ENCODE measurements around the gene ELP5.

DNA sequence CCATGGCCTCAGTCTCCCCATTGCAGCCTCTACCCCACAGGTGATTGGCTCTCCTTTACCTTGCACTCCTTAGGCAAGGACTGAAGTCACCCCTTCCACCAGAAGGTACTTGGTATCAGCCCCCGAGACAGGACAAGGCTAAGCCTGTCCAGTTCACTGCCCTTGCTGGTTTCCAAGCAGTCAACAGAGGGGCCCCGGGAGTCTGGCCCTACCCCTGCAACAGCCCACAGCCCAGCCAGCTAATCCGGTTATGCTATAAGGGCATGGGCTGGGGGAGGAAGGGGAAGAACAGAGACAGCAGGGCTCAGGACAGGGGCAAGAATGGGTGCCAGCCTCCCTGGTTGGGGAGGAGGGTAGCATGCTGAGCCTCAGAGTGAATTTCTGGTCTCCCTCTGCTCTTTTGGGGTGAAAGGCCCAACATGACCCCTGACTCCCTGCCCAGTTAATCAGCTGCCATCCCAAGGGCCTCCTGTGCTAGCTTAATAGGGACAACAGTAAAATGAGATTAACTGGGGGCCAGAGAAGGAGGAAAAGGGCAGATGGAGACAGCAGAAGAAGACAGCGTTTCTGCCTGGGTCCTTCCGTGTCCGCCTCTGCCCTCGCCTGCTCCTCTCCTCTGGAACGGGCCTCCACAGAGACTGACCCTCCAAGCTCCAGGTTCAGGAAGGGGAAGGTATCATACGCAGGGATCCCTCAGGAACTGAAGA is 43.1 kb upstream of the ELP5 start:
- TF ChIP-seq, protein P1, sequence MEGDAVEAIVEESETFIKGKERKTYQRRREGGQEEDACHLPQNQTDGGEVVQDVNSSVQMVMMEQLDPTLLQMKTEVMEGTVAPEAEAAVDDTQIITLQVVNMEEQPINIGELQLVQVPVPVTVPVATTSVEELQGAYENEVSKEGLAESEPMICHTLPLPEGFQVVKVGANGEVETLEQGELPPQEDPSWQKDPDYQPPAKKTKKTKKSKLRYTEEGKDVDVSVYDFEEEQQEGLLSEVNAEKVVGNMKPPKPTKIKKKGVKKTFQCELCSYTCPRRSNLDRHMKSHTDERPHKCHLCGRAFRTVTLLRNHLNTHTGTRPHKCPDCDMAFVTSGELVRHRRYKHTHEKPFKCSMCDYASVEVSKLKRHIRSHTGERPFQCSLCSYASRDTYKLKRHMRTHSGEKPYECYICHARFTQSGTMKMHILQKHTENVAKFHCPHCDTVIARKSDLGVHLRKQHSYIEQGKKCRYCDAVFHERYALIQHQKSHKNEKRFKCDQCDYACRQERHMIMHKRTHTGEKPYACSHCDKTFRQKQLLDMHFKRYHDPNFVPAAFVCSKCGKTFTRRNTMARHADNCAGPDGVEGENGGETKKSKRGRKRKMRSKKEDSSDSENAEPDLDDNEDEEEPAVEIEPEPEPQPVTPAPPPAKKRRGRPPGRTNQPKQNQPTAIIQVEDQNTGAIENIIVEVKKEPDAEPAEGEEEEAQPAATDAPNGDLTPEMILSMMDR (IDR thresholded peaks at IDR 0.05; ENCODE audit: insufficient read depth, low read depth, low read length), result no peak
- TF ChIP-seq EZH2 (IDR thresholded peaks at IDR 0.05; ENCODE audit: insufficient read depth, low read length), result no peak
